ENCODE results near the gene HPN.
"Not testable (repeated sequence)": the region's sequence is repeated elsewhere in the genome, so short reads cannot be mapped to it uniquely, and the experiment has no call there.

The HPN gene

GRCh38 chr19:35028600-35028885, 13.0 kb upstream of the HPN start:
- DNase-seq, result not testable (repeated sequence)

GRCh38 chr19:35029275-35029736, 12.2 kb upstream of the HPN start:
- not testable (repeated sequence) for DNase-seq

GRCh38 chr19:35029737-35030256, 11.7 kb upstream of the HPN start:
- no peak for DNase-seq

- DNase-seq, result peak; percentile 87
Observed at GRCh38 chr19:35030257-35031071, 11.1 kb upstream of the HPN start, which contains the start of gene SCN1B. SCN1B (plus strand) TSS chr19:35030470; CDS start chr19:35030821, 351 bp downstream.

GRCh38 chr19:35031072-35031881, 10.2 kb upstream of the HPN start:
- DNase-seq, result no peak

- DNase-seq, result no peak
Observed at GRCh38 chr19:35032356-35032865, 9.1 kb upstream of the HPN start.

GRCh38 chr19:35033067-35034004, 8.2 kb upstream of the HPN start:
- no peak for DNase-seq

GRCh38 chr19:35034005-35034502, 7.5 kb upstream of the HPN start:
- DNase-seq, result no peak

GRCh38 chr19:35034588-35035382, 6.7 kb upstream of the HPN start:
- DNase-seq, result no peak

GRCh38 chr19:35037716-35038622, 3.6 kb upstream of the HPN start:
- no peak for DNase-seq

GRCh38 chr19:35038623-35039512, 2.7 kb upstream of the HPN start:
- DNase-seq, result no peak

- no peak for DNase-seq
Observed at GRCh38 chr19:35039881-35040825, 1.4 kb upstream of the HPN start.

GRCh38 chr19:35040826-35041547, 534 bp upstream of the HPN start:
- DNase-seq, result peak; percentile 70

- no peak for DNase-seq
Observed at GRCh38 chr19:35042056-35042730, 672 bp downstream of the HPN start.

GRCh38 chr19:35042954-35043604, 1.6 kb downstream of the HPN start:
- DNase-seq, result no peak

- no peak for DNase-seq
Observed at GRCh38 chr19:35043906-35044305, 2.4 kb downstream of the HPN start.

Data from activated effector memory CD4-positive, alpha-beta T cell treated with anti-CD3 and anti-CD28 coated beads, Interleukin-2, amount 50 U/mL, for 16 hours (primary cell).